ENCODE results near the gene SPIN2B. TPM values are rescaled to one million over a fixed set of nuclear protein-coding genes. Genes with fewer than 3 reads are reported as not detected.

The SPIN2B gene
- total and polyA plus RNA-seq, 4 donors = 3.1 to 7.3 (median 3.8) TPM

DNA sequence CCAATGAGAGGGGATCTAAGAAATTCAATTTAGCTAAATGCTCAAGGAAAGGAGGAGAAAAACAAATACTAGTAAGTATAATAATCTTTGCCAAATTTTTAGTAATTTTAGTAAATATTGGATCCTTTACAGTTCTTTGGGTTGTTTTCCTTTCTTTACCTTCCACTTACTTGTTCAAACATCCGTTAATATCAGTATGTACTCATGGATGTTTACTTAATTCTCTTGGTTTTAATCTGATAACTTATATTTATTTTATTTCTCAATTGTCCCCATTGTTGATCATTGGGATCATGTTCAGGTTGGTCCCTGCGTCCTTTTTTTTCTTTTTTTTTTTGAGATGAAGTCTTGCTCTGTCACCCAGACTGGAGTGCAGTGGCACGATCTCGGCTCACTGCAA is 46.9 kb downstream of the SPIN2B start (continued):
- TF ChIP-seq, protein P1, sequence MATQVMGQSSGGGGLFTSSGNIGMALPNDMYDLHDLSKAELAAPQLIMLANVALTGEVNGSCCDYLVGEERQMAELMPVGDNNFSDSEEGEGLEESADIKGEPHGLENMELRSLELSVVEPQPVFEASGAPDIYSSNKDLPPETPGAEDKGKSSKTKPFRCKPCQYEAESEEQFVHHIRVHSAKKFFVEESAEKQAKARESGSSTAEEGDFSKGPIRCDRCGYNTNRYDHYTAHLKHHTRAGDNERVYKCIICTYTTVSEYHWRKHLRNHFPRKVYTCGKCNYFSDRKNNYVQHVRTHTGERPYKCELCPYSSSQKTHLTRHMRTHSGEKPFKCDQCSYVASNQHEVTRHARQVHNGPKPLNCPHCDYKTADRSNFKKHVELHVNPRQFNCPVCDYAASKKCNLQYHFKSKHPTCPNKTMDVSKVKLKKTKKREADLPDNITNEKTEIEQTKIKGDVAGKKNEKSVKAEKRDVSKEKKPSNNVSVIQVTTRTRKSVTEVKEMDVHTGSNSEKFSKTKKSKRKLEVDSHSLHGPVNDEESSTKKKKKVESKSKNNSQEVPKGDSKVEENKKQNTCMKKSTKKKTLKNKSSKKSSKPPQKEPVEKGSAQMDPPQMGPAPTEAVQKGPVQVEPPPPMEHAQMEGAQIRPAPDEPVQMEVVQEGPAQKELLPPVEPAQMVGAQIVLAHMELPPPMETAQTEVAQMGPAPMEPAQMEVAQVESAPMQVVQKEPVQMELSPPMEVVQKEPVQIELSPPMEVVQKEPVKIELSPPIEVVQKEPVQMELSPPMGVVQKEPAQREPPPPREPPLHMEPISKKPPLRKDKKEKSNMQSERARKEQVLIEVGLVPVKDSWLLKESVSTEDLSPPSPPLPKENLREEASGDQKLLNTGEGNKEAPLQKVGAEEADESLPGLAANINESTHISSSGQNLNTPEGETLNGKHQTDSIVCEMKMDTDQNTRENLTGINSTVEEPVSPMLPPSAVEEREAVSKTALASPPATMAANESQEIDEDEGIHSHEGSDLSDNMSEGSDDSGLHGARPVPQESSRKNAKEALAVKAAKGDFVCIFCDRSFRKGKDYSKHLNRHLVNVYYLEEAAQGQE (IDR thresholded peaks at IDR 0.05) = no peak
- TF ChIP-seq SP1 (IDR thresholded peaks at IDR 0.05) (no peak), GABPA (IDR thresholded peaks at IDR 0.05 in 1 of 2, conservative IDR thresholded peaks at IDR 0.05 in 1 of 2) (no peak)

DNA sequence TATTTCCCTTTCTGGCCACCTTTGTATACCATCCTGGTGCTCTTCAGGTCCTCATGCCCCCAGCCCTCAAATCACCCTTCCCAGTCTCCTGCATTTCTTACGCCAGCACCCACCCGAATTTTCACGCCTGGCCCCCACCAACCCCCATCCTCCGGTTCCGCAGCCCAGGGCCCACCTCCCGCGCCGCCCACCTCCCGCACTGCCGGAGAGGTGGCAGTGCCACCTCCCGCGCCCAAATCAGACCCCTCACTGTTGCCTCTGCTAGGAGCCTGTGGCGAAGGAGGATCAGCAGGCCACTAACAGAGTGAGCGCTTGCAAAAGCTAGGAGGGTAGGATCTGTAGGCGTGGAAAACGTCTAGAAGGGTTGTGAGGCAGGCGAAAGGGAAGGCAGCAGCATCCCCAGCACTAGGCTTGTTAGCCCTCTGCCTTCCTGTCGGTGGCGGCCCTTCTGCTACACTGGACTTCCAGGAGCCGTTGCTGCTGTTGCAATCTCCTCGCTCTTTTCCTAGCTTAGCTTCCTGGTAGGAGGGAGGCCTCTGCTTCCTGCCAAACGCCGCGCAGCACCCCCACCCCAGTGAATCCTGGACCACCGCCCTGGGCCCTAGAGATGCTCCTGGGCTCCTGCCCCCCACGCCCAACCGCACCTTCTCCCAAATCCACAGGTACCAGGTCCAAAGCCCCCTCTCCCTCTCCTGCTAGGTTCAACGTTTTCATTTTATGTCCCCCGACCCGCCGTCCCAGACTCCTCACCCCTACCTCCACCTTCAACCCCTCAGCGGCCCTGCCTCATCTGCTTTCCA is 51.0 kb downstream of the SPIN2B start:
- Histone ChIP-seq H3K27ac (ENCODE audit: low read depth in 1 of 2, low read length in 2 of 2) (no peak overlapping the region), H3K27me3 (ENCODE audit: control insufficient read depth in 4 of 4, insufficient read depth in 4 of 4, low read length in 3 of 4) (peaks cover 0 to 4% (median 0%) of the 10 kb centered on the region in 4 donors), H3K36me3 (ENCODE audit: control insufficient read depth in 4 of 4, insufficient read depth in 3 of 4, low read depth in 1 of 4, low read length in 3 of 4) (no peaks in the 10 kb centered on the region), H3K4me1 (ENCODE audit: control insufficient read depth in 4 of 4, insufficient read depth in 4 of 4, low read length in 3 of 4) (no peaks in the 10 kb centered on the region), H3K9me3 (ENCODE audit: control insufficient read depth in 4 of 4, low read length in 3 of 4) (no peaks in the 10 kb centered on the region), H3K9ac (ENCODE audit: low read depth in 1 of 2, low read length in 2 of 2) (no peak overlapping the region), H3K4me3 (ENCODE audit: low read depth in 1 of 3, low read length in 3 of 3) (no peak overlapping the region)
- 56% methylated on average over 32 of the region's 32 CpGs for WGBS
- no peak for DNase-seq (ENCODE audit: low spot score)
- TF ChIP-seq RAD21 (IDR thresholded peaks at IDR 0.05) (no peak), FOXA1 (IDR thresholded peaks at IDR 0.05) (no peak), EGR1 (IDR thresholded peaks at IDR 0.05; ENCODE audit: low read depth in 2 of 2) (no peak), HNF4A (conservative IDR thresholded peaks at IDR 0.05) (no peak)

Other genes starting within 250 kb of the SPIN2B start
- 1 to 10 TPM; 3.1 to 9.2 TPM for gene SPIN3, start 126.0 kb downstream of the SPIN2B start, total RNA-seq
- 1 to 10 TPM; 2.7 to 4.2 TPM for gene SPIN3, start 126.0 kb downstream of the SPIN2B start, polyA plus RNA-seq
- gene SPIN2A, start 15.8 kb upstream of the SPIN2B start, total RNA-seq = under 1 TPM; 0.33 to 0.42 TPM
- under 1 TPM; 0.15 to 0.54 TPM for gene SPIN2A, start 15.8 kb upstream of the SPIN2B start, polyA plus RNA-seq
- gene FAAH2, start 165.2 kb upstream of the SPIN2B start, total RNA-seq = 10 to 100 TPM in 1 of 2 donors, 1 to 10 TPM in 1; 4.0 to 13.9 TPM
- 1 to 10 TPM; 3.6 to 7.6 TPM for gene FAAH2, start 165.2 kb upstream of the SPIN2B start, polyA plus RNA-seq

All from liver (tissue), 9 donors.